Measurements from ENCODE around the gene AFF3. TPM values are rescaled to one million over a fixed set of nuclear protein-coding genes. Genes with fewer than 3 reads are reported as not detected.

AFF3 gene
- total and polyA plus RNA-seq, 4 experiments from 2014 or later, result 0.63 to 4.6 (median 3.6) TPM

GRCh38 chr2:99697811-99698568, 444.4 kb downstream of the AFF3 start:
- Mint-ChIP-seq H3K4me1 (peaks cover 0 to 3% (median 0%) of the 10 kb centered on the region in 4 donors), H3K27ac (no peak overlapping the region), H3K9me3 (no peaks in the 10 kb centered on the region), H3K4me3 (no peak overlapping the region), H3K36me3 (no peaks in the 10 kb centered on the region), H3K27me3 (peaks cover 0 to 1% of the 10 kb centered on the region in 2 donors)
- Histone ChIP-seq H3K27me3 (ENCODE audit: insufficient read depth, low read length) (no peaks in the 10 kb centered on the region), H3K9me3 (ENCODE audit: control insufficient read depth in 1 of 2, low read length in 2 of 2) (no peaks in the 10 kb centered on the region), H3K27ac (ENCODE audit: low read depth, low read length) (no peak overlapping the region), H3K4me3 (ENCODE audit: low read length in 2 of 2) (no peak overlapping the region), H3K4me1 (ENCODE audit: insufficient read depth, low read length) (no peaks in the 10 kb centered on the region), H3K36me3 (ENCODE audit: insufficient read depth, low read length) (no peaks in the 10 kb centered on the region)
- ChIA-PET CTCF (ENCODE audit: partially characterized antibody) (no interaction called here), POLR2A (ENCODE audit: partially characterized antibody) (no interaction called here)
- DNase-seq, result no peak
- intact Hi-C loops (cut with micrococcal nuclease), result no loop called here

- no peaks in the 10 kb centered on the region for H3K9me3 ChIP-seq (ENCODE audit: control insufficient read depth in 1 of 2, low read length in 2 of 2)
- H3K4me1 ChIP-seq (ENCODE audit: insufficient read depth, low read length), result no peaks in the 10 kb centered on the region
- H3K27ac ChIP-seq (ENCODE audit: low read depth, low read length), result no peak overlapping the region
- no peaks in the 10 kb centered on the region for H3K27me3 ChIP-seq (ENCODE audit: insufficient read depth, low read length)
- ChIA-PET CTCF (ENCODE audit: partially characterized antibody) (no interaction called here), POLR2A (ENCODE audit: partially characterized antibody) (interaction anchor here (1.1 kb wide), 1 partner anchor 14 kb away, joined by 3 read pairs; no protein-coding TSS in a partner anchor)
- H3K9me3 Mint-ChIP-seq, result no peaks in the 10 kb centered on the region
- H3K4me3 ChIP-seq (ENCODE audit: low read length in 2 of 2), result no peak overlapping the region
- H3K27ac Mint-ChIP-seq, result no peak overlapping the region
- no peak for DNase-seq
- H3K27me3 Mint-ChIP-seq, result peaks cover 0 to 1% of the 10 kb centered on the region in 2 donors
- H3K4me1 Mint-ChIP-seq, result no peaks in the 10 kb centered on the region
- no peaks in the 10 kb centered on the region for H3K36me3 ChIP-seq (ENCODE audit: insufficient read depth, low read length)
- intact Hi-C loops (cut with micrococcal nuclease), result no loop called here
- no peaks in the 10 kb centered on the region for H3K36me3 Mint-ChIP-seq
- no peak overlapping the region for H3K4me3 Mint-ChIP-seq
Measured at GRCh38 chr2:99695944-99696253, 446.5 kb downstream of the AFF3 start.

DNA sequence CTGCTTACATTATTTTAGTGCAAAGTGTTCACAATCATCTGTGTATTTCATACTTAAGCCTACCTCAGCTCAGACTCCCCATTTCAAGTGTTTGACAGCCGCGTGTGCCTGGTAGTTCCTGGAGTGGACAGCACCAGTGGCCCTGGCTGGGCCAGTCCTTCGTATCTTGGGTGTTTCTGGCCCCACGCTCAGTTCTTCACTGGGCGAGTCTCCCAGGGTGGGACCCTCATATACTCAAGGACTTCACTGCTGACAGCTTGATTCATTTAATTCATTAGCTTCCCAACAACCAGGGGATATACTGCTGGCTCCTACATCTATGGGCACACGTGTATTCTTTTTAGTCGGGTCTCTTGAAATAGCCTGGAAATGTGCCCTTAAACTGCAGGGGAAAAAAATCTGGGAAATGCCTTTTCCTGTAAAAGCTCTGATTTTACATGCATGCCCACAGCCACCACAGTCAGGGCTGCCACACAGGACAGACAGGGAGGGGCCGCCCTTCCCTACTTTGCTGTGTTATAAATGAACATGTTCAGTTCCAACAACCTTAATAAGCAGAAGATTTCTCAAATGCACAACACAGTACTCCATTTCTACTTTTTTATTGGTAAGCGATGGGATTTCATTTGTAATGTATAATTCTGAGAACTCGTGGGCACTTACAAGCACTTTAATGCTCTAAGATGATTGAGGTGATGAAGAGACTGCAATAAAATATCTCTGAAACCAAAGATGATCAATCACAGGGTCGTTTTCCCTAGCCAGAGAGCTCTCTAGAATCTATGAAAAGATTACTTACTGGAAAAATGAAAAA, 447.1 kb downstream of the AFF3 start:
- no peak overlapping the region for H3K4me3 Mint-ChIP-seq
- H3K4me3 ChIP-seq (ENCODE audit: low read length in 2 of 2), result no peak overlapping the region
- H3K4me1 Mint-ChIP-seq, result no peaks in the 10 kb centered on the region
- H3K36me3 ChIP-seq (ENCODE audit: insufficient read depth, low read length), result no peaks in the 10 kb centered on the region
- H3K4me1 ChIP-seq (ENCODE audit: insufficient read depth, low read length), result no peaks in the 10 kb centered on the region
- no peaks in the 10 kb centered on the region for H3K36me3 Mint-ChIP-seq
- no peak overlapping the region for H3K27ac ChIP-seq (ENCODE audit: low read depth, low read length)
- no peaks in the 10 kb centered on the region for H3K9me3 ChIP-seq (ENCODE audit: control insufficient read depth in 1 of 2, low read length in 2 of 2)
- no peaks in the 10 kb centered on the region for H3K27me3 ChIP-seq (ENCODE audit: insufficient read depth, low read length)
- no peak for DNase-seq
- intact Hi-C loops (cut with micrococcal nuclease), result no loop called here
- CTCF ChIA-PET (ENCODE audit: partially characterized antibody), result no interaction called here
- H3K27ac Mint-ChIP-seq, result no peak overlapping the region
- POLR2A ChIA-PET (ENCODE audit: partially characterized antibody), result interaction anchor here (1.1 kb wide), 1 partner anchor 15 kb away, joined by 3 read pairs; no protein-coding TSS in a partner anchor
- H3K27me3 Mint-ChIP-seq, result peaks cover 0 to 1% of the 10 kb centered on the region in 2 donors
- H3K9me3 Mint-ChIP-seq, result no peaks in the 10 kb centered on the region

DNA sequence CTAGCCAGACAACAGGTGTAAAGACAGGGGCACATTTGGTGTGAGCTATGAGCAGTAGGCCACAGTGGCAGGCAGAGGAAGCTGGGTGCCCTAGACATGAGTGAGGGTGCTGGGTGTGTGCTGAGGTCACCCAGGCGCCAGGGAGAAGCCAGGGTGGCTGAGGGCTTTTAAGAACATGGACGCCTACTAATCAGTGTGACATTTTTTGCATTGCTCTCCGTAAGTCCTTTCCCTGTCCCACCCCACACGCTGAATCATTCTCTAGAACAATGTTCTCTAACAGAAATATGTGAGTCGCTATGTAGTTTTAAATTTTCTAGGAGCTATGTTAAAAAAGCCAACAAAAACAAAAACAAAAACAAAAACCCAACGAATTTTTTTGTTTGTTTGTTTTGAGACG, 448.1 kb downstream of the AFF3 start:
- Histone ChIP-seq H3K27me3 (ENCODE audit: insufficient read depth, low read length) (no peaks in the 10 kb centered on the region), H3K36me3 (ENCODE audit: insufficient read depth, low read length) (no peaks in the 10 kb centered on the region)
- no peaks in the 10 kb centered on the region for H3K9me3 Mint-ChIP-seq

DNA sequence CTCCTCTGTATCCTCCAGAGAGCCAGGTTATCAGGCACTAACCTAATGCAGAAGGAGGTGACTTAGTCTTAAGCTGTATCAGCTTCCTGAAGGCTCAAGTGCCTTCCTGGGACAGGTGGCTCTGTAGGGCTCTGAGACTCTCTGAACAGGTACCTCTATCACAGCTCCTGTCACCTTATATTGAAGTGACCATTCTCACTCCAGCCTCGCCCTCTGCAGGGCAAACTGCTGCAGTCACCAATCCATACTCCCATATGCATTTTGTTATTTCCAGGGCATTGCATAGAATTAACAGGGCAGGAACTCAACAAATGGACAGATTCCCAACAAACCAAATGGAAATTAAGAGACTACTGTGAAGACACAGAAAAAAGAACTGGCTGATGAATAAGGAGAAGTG, 449.6 kb downstream of the AFF3 start:
- Histone ChIP-seq H3K4me3 (ENCODE audit: low read length in 2 of 2) (no peak overlapping the region), H3K27me3 (ENCODE audit: insufficient read depth, low read length) (no peaks in the 10 kb centered on the region), H3K27ac (ENCODE audit: low read depth, low read length) (no peak overlapping the region), H3K9me3 (ENCODE audit: control insufficient read depth in 1 of 2, low read length in 2 of 2) (no peaks in the 10 kb centered on the region), H3K36me3 (ENCODE audit: insufficient read depth, low read length) (no peaks in the 10 kb centered on the region), H3K4me1 (ENCODE audit: insufficient read depth, low read length) (no peaks in the 10 kb centered on the region)
- H3K36me3 Mint-ChIP-seq, result no peaks in the 10 kb centered on the region
- H3K9me3 Mint-ChIP-seq, result no peaks in the 10 kb centered on the region
- POLR2A ChIA-PET (ENCODE audit: partially characterized antibody), result no interaction called here
- H3K27ac Mint-ChIP-seq, result no peak overlapping the region
- no peaks in the 10 kb centered on the region for H3K4me1 Mint-ChIP-seq
- no peak overlapping the region for H3K4me3 Mint-ChIP-seq
- DNase-seq, result no peak
- peaks cover 0 to 1% of the 10 kb centered on the region in 2 donors for H3K27me3 Mint-ChIP-seq
- intact Hi-C loops (cut with micrococcal nuclease), result no loop called here
- CTCF ChIA-PET (ENCODE audit: partially characterized antibody), result no interaction called here

More for the DNA sequence above, 448.1 kb downstream of the AFF3 start:
- POLR2A ChIA-PET (ENCODE audit: partially characterized antibody), result no interaction called here
- CTCF ChIA-PET (ENCODE audit: partially characterized antibody), result no interaction called here
- Mint-ChIP-seq H3K27me3 (peaks cover 0 to 1% of the 10 kb centered on the region in 2 donors), H3K27ac (no peak overlapping the region), H3K4me1 (no peaks in the 10 kb centered on the region), H3K36me3 (no peaks in the 10 kb centered on the region), H3K4me3 (no peak overlapping the region)
- no peak overlapping the region for H3K27ac ChIP-seq (ENCODE audit: low read depth, low read length)
- no peak overlapping the region for H3K4me3 ChIP-seq (ENCODE audit: low read length in 2 of 2)
- intact Hi-C loops (cut with micrococcal nuclease), result no loop called here
- DNase-seq, result no peak
- H3K4me1 ChIP-seq (ENCODE audit: insufficient read depth, low read length), result no peaks in the 10 kb centered on the region
- H3K9me3 ChIP-seq (ENCODE audit: control insufficient read depth in 1 of 2, low read length in 2 of 2), result no peaks in the 10 kb centered on the region

- Histone ChIP-seq H3K4me1 (ENCODE audit: insufficient read depth, low read length) (no peaks in the 10 kb centered on the region), H3K27ac (ENCODE audit: low read depth, low read length) (no peak overlapping the region), H3K9me3 (ENCODE audit: control insufficient read depth in 1 of 2, low read length in 2 of 2) (no peaks in the 10 kb centered on the region), H3K36me3 (ENCODE audit: insufficient read depth, low read length) (no peaks in the 10 kb centered on the region), H3K4me3 (ENCODE audit: low read length in 2 of 2) (no peak overlapping the region), H3K27me3 (ENCODE audit: insufficient read depth, low read length) (no peaks in the 10 kb centered on the region)
- Mint-ChIP-seq H3K27ac (peak overlapping the region in 1 of 7 donors; percentile 48), H3K9me3 (no peaks in the 10 kb centered on the region), H3K27me3 (peaks cover 0 to 1% of the 10 kb centered on the region in 2 donors), H3K4me3 (no peak overlapping the region), H3K36me3 (no peaks in the 10 kb centered on the region), H3K4me1 (no peaks in the 10 kb centered on the region)
- no peak for DNase-seq
- POLR2A ChIA-PET (ENCODE audit: partially characterized antibody), result no interaction called here
- intact Hi-C loops (cut with micrococcal nuclease), result no loop called here
- CTCF ChIA-PET (ENCODE audit: partially characterized antibody), result no interaction called here
Measured at GRCh38 chr2:99691926-99692325, 450.5 kb downstream of the AFF3 start.

- Mint-ChIP-seq H3K9me3 (no peaks in the 10 kb centered on the region), H3K36me3 (no peaks in the 10 kb centered on the region), H3K4me3 (no peak overlapping the region), H3K4me1 (no peaks in the 10 kb centered on the region), H3K27me3 (peaks cover 0 to 1% of the 10 kb centered on the region in 2 donors), H3K27ac (no peak overlapping the region)
- no peaks in the 10 kb centered on the region for H3K27me3 ChIP-seq (ENCODE audit: insufficient read depth, low read length)
- ChIA-PET CTCF (ENCODE audit: partially characterized antibody) (no interaction called here), POLR2A (ENCODE audit: partially characterized antibody) (no interaction called here)
- DNase-seq, result no peak
- no peaks in the 10 kb centered on the region for H3K36me3 ChIP-seq (ENCODE audit: insufficient read depth, low read length)
- H3K27ac ChIP-seq (ENCODE audit: low read depth, low read length), result no peak overlapping the region
- H3K4me3 ChIP-seq (ENCODE audit: low read length in 2 of 2), result no peak overlapping the region
- intact Hi-C loops (cut with micrococcal nuclease), result no loop called here
- no peaks in the 10 kb centered on the region for H3K4me1 ChIP-seq (ENCODE audit: insufficient read depth, low read length)
- no peaks in the 10 kb centered on the region for H3K9me3 ChIP-seq (ENCODE audit: control insufficient read depth in 1 of 2, low read length in 2 of 2)
Measured at GRCh38 chr2:99689145-99689742, 453.1 kb downstream of the AFF3 start.

All from CD4-positive, alpha-beta memory T cell (primary cell).